ENCODE results near the gene HCRT.

HCRT gene

DNA sequence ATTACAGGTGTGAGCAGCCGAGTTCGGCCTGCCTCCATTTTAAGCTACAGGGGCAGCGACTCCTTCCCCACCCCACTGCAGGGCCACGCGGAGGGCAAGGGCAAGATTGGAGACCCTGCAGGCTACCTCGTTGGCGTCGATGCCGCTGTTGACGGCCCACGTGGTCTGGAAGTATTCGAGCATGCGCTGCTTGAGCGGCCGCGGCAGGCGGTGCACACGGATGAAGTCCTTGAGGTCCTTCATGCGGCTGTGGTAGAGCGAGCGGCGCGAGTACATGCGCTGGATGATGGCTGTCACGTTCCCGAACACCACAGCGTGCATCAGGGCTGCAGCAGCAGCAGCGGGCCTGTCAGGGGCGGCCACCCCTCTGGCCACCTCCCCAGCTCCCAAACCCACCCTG, 15.9 kb downstream of the HCRT start:
- TF ChIP-seq TCF12 (IDR thresholded peaks at IDR 0.05; ENCODE audit: low read depth) (no peak), ZBTB7A (IDR thresholded peaks at IDR 0.05; ENCODE audit: low read depth) (no peak), EGR1 (IDR thresholded peaks at IDR 0.05) (no peak), RAD21 (IDR thresholded peaks at IDR 0.05; ENCODE audit: low read depth) (no peak), EP300 (IDR thresholded peaks at IDR 0.05; ENCODE audit: borderline replicate concordance) (no peak), NFIC (IDR thresholded peaks at IDR 0.05) (no peak), YY1 (IDR thresholded peaks at IDR 0.05; ENCODE audit: low read depth) (no peak), CREB1 (IDR thresholded peaks at IDR 0.05; ENCODE audit: low read depth) (no peak), CEBPB (IDR thresholded peaks at IDR 0.05) (no peak), FOXM1 (IDR thresholded peaks at IDR 0.05; ENCODE audit: borderline replicate concordance, low read depth) (no peak), TAF1 (IDR thresholded peaks at IDR 0.05; ENCODE audit: low read depth) (no peak)
- TF ChIP-seq, protein P1, sequence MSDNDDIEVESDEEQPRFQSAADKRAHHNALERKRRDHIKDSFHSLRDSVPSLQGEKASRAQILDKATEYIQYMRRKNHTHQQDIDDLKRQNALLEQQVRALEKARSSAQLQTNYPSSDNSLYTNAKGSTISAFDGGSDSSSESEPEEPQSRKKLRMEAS (IDR thresholded peaks at IDR 0.05), result no peak
- TF ChIP-seq, protein P2, sequence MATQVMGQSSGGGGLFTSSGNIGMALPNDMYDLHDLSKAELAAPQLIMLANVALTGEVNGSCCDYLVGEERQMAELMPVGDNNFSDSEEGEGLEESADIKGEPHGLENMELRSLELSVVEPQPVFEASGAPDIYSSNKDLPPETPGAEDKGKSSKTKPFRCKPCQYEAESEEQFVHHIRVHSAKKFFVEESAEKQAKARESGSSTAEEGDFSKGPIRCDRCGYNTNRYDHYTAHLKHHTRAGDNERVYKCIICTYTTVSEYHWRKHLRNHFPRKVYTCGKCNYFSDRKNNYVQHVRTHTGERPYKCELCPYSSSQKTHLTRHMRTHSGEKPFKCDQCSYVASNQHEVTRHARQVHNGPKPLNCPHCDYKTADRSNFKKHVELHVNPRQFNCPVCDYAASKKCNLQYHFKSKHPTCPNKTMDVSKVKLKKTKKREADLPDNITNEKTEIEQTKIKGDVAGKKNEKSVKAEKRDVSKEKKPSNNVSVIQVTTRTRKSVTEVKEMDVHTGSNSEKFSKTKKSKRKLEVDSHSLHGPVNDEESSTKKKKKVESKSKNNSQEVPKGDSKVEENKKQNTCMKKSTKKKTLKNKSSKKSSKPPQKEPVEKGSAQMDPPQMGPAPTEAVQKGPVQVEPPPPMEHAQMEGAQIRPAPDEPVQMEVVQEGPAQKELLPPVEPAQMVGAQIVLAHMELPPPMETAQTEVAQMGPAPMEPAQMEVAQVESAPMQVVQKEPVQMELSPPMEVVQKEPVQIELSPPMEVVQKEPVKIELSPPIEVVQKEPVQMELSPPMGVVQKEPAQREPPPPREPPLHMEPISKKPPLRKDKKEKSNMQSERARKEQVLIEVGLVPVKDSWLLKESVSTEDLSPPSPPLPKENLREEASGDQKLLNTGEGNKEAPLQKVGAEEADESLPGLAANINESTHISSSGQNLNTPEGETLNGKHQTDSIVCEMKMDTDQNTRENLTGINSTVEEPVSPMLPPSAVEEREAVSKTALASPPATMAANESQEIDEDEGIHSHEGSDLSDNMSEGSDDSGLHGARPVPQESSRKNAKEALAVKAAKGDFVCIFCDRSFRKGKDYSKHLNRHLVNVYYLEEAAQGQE (IDR thresholded peaks at IDR 0.05; ENCODE audit: low read depth), result no peak
- TF ChIP-seq, protein P3, sequence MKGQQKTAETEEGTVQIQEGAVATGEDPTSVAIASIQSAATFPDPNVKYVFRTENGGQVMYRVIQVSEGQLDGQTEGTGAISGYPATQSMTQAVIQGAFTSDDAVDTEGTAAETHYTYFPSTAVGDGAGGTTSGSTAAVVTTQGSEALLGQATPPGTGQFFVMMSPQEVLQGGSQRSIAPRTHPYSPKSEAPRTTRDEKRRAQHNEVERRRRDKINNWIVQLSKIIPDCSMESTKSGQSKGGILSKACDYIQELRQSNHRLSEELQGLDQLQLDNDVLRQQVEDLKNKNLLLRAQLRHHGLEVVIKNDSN (IDR thresholded peaks at IDR 0.05), result no peak

DNA sequence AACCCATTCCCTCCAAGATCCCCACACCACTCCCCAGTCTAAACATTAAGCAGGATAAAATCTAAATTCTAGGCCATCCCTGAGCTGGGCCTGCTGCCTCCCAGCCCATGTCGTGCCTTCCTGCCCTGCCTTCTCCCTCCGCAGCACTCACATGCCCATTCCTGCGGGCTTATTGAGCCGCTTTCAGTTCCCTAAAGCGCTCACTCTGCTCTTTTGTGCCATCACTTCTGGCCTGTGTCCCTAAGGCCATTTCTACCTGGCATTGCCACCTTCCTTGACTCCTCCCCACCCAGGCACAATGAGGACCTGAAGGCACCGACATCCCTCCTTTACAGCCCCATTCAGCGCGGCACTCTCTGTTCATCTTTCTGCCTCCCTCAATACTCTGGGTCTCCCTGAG, 17.4 kb downstream of the HCRT start:
- TF ChIP-seq EGR1 (IDR thresholded peaks at IDR 0.05) (no peak), TAF1 (IDR thresholded peaks at IDR 0.05; ENCODE audit: low read depth) (no peak), TEAD4 (IDR thresholded peaks at IDR 0.05) (no peak), FOXM1 (IDR thresholded peaks at IDR 0.05; ENCODE audit: borderline replicate concordance, low read depth) (no peak), YY1 (IDR thresholded peaks at IDR 0.05; ENCODE audit: low read depth) (no peak), ZBTB7A (IDR thresholded peaks at IDR 0.05; ENCODE audit: low read depth) (no peak), CEBPB (IDR thresholded peaks at IDR 0.05) (no peak), CREB1 (IDR thresholded peaks at IDR 0.05; ENCODE audit: low read depth) (no peak)
- TF ChIP-seq, protein P3 (IDR thresholded peaks at IDR 0.05), result no peak
- TF ChIP-seq, protein P1 (IDR thresholded peaks at IDR 0.05), result no peak

DNA sequence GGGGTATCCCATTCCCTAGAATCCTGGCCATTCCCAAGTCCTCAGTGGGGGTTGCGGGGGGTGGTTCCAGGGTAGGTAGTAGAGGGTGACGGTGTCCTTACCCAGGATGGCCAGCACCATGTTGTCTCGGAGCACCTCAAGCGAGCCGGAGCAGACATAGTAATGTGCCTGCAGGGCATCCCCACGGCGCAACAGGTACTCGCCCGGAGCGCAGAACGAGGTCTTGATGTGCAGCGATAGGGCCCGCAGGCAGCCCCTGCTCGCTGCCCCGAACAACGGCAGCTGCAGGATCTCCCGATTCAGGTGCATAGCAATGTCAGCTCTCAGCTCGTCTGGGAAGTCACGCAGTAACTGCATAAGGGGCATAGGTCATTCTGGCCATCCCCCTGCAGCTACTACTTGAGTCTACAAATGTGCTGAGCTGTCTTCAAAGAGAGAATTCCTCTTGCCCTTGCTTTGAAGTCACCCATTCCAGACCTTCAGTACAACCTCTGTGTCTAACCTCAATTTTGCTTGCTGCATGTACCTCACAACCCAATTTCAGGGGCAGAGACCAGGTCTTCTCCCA, 19.0 kb downstream of the HCRT start:
- TF ChIP-seq EGR1 (IDR thresholded peaks at IDR 0.05) (no peak), FOXM1 (IDR thresholded peaks at IDR 0.05; ENCODE audit: borderline replicate concordance, low read depth) (no peak), TAF1 (IDR thresholded peaks at IDR 0.05; ENCODE audit: low read depth) (no peak), TEAD4 (IDR thresholded peaks at IDR 0.05) (no peak), RAD21 (IDR thresholded peaks at IDR 0.05; ENCODE audit: low read depth) (no peak), CREB1 (IDR thresholded peaks at IDR 0.05; ENCODE audit: low read depth) (no peak), ZBTB7A (IDR thresholded peaks at IDR 0.05; ENCODE audit: low read depth) (no peak), EP300 (IDR thresholded peaks at IDR 0.05; ENCODE audit: borderline replicate concordance) (no peak), CEBPB (IDR thresholded peaks at IDR 0.05) (no peak), NFIC (IDR thresholded peaks at IDR 0.05) (no peak), YY1 (IDR thresholded peaks at IDR 0.05; ENCODE audit: low read depth) (no peak), TCF12 (IDR thresholded peaks at IDR 0.05; ENCODE audit: low read depth) (no peak)
- TF ChIP-seq, protein P3 (IDR thresholded peaks at IDR 0.05), result no peak
- TF ChIP-seq, protein P1 (IDR thresholded peaks at IDR 0.05), result no peak

DNA sequence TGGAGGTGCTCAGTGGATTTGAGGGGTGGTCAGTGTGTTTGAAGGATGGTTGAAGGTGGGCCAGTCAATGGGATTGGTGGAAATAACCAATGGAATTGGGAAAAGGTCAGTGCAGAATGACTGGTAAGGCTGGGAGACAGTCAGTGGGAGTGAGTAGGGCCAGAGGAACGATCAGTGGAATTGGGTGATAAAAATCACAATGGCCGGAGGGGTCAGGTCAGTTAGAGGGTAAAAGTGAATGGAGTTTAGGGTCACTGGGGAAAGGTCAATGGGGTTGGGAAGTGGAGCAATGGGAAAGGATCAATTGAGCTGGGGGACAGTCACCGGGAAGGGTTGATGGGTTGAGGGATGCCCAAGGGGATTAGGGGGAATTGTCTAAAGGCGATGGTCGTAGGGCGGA, 19.5 kb downstream of the HCRT start:
- TF ChIP-seq FOXM1 (IDR thresholded peaks at IDR 0.05; ENCODE audit: borderline replicate concordance, low read depth) (no peak), RAD21 (IDR thresholded peaks at IDR 0.05; ENCODE audit: low read depth) (no peak), NFIC (IDR thresholded peaks at IDR 0.05) (no peak), TEAD4 (IDR thresholded peaks at IDR 0.05) (no peak), CREB1 (IDR thresholded peaks at IDR 0.05; ENCODE audit: low read depth) (no peak), YY1 (IDR thresholded peaks at IDR 0.05; ENCODE audit: low read depth) (no peak), TCF12 (IDR thresholded peaks at IDR 0.05; ENCODE audit: low read depth) (no peak), CEBPB (IDR thresholded peaks at IDR 0.05) (no peak), EP300 (IDR thresholded peaks at IDR 0.05; ENCODE audit: borderline replicate concordance) (no peak), ZBTB7A (IDR thresholded peaks at IDR 0.05; ENCODE audit: low read depth) (no peak), TAF1 (IDR thresholded peaks at IDR 0.05; ENCODE audit: low read depth) (no peak)
- TF ChIP-seq, protein P2 (IDR thresholded peaks at IDR 0.05; ENCODE audit: low read depth), result no peak
- TF ChIP-seq, protein P3 (IDR thresholded peaks at IDR 0.05), result no peak

All from Ishikawa (cell line).